Lung microvascular endothelial cell (primary cell): Measurements from ENCODE around the gene IRF1. TPM values are rescaled to one million over a fixed set of nuclear protein-coding genes. Genes with fewer than 3 reads are reported as not detected.

ENCODE experiments used
- DNase-seq, 2 donors: peaks; one replicate each; pipeline versions ENCODE4 v3.0.0 to v3.0.0-alpha.2; 2010; ENCODE audit warnings: low read depth in 2 of 2
- total RNA-seq: library from RNA; depleted of rRNA; stranded (reverse); fragments of >200 nt; gene quantifications from 2 replicates; pipeline ENCODE4 v1.2.1, GENCODE V29; 2014

The IRF1 gene
- total RNA-seq, 1 donor from 2014 or later = 16.1 TPM

DNA sequence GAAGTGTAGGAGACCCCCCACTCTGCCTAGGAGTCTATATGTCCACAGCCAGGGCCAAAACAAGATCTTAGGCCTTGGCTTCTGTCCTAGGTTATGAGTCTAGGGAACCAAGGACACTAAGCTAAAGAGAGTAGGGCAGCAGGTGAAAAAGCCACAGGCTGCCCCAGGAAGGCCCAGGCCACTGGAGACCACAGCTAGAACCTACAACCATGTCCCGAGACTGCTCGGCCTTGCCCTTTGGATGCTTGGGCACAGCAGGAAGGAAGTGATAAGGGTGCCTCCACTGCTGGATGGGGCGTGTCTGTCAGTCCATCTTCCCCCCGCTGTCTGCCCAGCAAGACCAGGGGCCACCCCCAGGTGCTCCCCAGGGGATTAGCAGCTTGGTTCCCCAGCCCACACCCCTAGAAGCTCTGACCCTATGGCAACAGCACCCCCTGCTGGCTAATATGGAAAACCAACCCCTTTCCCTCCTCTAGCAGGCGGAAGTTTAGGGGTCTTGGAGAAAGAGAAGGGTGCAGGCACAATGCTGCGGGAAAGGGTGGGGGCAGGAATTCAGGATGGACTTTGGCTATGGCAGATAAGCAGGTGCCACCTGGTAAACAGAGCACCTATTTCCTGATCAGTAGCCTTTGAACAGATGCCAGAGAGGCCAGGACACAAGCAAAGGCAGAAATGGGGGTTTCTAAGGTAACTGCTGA lies 10.5 kb upstream of the IRF1 start:
- DNase-seq = peak; percentile 69 to 80

DNA sequence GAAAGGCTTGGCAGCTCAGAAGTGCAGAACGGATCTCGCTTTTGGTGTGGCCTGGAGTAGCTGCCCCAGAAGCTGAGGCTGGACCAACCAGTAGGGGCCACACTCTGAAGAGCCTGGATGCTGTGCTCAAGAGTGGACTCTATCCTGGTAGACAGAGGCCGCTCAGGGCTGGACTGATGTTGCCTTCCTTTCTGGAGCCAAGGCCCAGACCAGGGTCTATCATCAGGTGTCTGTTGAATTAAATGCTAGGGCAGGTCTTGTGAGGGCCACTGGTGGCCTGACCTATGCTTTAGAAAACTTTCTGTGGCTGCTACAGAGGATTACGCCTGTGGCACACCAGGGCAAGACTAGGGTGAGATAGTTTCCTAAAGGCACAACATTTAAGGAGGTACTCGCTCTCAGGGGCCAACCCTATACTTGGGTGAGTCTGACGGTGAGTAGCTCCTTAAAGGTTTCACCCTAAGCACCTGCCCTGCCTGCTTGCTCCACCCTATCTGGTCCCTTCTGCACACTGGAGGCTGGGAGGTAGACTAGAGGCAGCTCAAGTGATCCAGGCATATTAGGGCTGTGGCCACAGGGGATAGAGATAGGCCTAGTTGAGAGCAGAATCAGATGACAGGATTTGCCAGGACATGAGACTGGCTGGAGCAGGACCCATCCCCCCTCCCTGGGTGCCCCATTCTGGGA lies 9.8 kb upstream of the IRF1 start:
- no peak for DNase-seq

DNA sequence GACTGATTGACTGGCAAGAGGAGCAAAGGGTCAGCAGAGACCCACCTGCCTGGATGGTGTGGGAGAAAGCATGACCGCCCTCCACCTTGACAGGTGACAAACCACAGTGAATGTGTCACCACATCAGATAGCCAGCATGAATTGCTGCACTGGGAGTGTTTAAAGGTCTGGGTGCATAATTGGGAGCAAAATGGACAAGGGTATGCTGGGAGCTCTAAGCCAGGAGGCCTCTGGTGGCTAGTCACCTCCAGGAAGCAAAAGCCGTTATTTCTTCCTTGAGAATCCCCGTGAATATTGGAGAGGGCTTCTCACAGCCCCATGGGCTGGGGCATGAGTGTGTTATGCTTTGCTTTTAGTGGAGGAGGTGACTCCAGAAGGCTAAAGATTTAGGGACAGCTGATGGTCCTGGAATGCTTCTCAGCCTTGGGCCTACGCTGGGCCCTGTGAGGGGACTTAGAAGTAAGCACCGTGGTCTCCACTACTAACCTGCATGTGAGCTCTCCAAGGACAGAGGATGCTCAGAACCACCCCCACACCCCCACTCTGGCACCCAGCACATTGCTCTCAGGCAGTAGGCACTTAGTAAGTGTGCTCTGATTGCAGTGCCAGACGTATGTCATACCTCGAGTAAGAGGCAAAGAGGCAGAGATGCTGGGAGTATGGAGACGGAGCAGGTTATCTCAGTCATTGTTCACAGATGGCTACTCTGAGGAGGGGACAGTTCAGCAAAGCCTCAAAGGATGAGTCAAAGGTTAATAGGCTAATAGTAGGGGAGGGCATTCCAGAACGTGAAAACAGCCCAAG lies 9.1 kb upstream of the IRF1 start:
- DNase-seq = peak in 1 of 2 donors; percentile 3

DNA sequence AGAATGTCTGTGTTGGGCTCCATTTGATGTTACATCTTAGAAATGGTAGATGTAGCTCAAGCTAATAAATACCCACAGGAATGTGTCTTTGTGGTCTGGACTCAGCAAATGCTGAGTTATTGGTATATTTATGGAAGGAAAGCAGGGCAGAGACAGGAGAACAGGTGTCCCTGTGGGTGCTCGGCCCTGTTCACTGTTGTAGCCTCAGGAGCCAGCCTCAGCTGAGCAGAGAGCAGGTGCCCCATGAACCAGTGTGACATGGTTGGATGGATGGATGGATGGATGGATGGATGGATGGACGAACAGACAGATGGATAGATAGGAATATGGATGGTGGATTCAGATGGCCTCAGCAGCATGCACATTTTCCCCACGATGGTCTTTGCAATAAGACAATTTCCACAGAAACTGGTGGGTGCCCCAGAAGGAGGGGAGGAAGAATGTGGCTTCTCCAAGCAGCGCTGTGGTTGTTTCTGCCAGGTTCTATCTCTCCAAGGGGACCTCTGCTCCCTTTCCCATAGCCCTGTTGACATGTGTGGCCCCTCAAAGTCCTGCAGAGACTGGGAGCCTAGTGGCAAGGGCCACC lies 8.2 kb upstream of the IRF1 start:
- DNase-seq = peak in 1 of 2 donors; percentile 0

DNA sequence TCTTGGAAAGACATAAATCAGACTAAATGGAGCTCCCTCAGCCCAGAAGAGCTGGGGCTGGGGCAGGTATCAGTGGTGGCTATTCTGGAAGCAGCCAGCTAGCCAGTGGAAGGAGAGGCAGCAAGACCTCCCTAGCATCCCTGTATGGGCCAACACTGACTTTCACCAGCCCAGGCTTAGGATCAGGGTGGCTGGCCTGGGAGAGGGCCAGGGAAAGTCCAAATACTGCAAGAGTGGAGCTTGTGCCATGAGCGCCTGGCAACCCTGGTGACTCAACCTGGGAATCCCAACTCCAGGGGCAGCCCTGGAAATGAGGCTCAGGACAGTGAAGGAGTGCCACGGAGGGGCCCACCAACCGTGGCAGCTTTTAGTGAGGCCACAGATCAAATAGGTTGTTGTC lies 7.6 kb upstream of the IRF1 start:
- peak; percentile 51 to 71 for DNase-seq

DNA sequence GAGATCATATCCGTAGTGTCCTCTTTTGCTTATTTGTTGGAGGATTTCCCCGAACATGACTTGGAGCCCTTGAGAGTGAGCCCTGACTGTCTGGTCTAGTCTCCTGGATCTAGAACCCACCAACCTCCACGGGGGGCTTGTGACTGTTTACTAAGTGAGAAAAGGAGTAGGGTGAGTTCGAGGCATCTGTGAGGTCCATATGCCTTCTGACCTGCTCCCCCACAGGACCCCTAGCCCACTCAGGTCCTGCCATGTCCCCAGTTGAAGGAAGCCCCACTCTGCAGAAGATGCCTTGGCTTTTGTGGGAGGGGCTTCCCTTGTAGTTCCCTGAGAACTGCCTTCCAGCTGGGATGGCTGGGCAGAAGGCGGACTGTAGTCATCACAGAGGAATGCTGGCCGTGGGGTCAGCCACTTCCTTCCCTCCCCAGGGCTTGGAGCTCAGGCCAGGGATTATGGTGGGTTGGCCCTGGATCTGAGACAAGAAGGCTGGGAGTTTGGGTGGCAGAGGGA lies 7.0 kb upstream of the IRF1 start:
- peak; percentile 58 to 96 for DNase-seq

DNA sequence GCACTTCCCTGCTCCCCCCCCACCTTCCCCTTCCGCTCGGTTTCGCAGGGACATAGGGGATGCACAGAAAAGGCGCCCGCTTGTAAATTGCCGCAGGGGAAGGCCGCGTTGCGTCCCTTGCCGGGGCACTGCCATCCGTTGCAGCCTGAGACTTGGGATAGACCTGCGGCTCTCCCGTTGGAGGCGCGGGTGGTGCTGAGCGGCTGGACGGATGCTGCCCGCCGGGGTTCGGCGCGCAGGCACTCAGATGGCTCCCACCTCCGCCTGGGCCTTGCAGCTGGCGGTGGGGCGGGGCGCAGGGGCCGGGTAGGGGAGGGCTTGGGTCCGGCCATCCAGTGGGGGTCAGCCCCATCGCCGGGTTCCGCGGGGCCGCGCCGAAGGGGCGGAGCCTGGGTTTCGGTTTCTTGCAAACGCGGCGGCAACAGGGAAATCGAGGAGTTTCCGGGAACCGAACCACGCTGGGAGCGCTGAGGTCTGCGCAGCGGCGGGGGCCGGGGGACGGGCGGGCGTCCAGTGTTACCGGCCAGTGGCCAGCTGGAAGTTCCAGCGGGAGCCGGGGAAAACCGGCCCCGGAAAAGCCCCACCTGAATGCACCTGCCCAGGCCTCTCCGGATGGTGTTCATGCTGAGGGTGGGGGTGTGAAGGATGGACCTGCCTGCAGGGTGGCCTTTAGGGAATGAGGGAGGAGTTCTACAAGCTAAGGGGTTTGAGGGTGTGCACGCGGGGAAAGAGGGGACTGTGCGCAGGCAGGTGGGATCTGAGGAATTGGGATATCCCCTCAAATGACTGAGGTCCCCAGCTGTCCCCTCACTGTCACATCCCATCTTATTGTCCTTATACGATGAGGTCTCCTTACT lies 6.3 kb upstream of the IRF1 start:
- peak; percentile 76 to 89 for DNase-seq

DNA sequence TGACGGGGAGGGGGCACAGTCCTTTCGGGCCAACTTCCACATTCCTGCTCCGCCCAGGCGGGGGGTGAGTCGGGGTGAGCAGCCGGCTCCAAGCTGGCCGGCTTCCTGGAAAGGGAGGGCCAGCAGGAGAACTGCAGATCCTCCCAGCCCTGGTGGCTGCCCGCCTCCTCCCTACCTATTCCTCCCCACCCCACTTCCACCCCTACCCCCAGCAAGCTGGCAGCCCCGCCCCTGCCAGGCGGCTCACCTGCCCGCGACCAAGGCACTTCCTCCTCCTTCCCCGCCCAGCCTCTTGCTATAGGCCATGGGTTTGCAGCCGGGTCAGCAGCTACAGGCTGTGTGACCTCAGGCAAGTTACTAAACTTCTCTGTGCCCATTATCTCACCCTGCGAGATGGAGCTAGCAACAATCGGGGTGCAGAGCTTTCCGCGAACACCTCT lies 5.6 kb upstream of the IRF1 start:
- DNase-seq = peak; percentile 65 to 75

DNA sequence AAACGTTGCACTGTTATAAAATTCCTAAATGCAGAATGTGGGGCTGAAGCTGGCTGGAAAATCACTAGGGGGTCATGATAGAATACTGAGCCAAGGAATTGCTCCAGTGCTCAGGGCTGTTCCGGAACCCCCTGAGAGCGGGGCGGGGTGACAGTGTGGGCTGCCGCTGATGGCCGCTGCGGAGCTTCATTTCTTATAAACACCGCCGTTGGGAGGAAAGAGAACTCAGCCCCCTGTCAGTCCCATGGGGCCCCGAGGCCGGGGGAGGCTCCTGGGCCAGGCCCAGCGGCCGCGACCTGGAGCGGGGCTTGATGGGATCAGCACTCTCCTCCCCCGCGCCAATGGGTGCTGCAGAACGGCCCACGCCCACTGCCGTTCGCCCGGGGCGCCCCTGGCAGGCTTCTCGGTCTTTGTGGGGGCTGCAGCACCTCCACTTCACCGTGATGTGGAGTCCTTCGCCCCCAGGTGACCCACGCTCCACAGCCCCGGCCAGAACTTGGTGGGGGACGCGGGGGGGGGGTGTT lies 5.2 kb upstream of the IRF1 start:
- DNase-seq = peak; percentile 49 to 65

DNA sequence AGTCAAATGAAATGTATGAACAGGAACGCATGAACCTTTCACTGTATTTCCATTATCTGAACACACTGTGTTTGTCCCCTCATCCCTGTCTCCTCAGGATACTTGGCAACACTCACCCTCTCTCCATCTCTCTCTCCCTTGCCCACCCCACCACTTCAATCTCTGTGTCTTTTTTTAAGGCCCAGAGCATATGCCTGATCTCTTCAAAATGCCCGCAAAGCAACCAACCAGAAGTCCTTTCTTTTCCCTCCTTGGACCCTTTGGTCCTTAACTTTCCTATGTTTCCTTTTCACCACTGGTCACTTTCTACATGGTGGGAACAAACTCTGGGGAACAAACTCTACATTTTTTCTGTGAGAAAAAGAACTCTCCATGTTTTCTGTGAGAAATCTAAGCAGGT lies 3.2 kb upstream of the IRF1 start:
- no peak for DNase-seq

DNA sequence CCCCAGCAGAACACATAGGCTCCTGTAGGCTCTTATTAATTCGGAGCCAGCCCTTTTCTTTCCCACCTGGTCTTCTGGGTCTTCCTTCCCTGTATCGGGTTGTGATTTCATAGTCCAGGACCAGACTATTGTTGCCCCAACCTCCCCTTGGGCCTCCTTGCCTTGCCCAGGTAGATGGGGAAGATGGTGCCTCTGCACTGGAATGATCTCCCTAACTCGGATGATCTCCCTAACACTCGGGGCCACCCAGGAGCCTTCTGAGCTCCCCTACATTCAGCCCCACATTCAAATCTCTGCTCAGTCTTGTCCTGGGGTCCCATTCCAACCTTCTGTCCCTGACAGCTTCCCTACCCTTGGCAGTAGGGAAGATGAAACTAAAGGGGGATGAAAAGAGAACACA lies 2.7 kb upstream of the IRF1 start:
- DNase-seq = no peak

DNA sequence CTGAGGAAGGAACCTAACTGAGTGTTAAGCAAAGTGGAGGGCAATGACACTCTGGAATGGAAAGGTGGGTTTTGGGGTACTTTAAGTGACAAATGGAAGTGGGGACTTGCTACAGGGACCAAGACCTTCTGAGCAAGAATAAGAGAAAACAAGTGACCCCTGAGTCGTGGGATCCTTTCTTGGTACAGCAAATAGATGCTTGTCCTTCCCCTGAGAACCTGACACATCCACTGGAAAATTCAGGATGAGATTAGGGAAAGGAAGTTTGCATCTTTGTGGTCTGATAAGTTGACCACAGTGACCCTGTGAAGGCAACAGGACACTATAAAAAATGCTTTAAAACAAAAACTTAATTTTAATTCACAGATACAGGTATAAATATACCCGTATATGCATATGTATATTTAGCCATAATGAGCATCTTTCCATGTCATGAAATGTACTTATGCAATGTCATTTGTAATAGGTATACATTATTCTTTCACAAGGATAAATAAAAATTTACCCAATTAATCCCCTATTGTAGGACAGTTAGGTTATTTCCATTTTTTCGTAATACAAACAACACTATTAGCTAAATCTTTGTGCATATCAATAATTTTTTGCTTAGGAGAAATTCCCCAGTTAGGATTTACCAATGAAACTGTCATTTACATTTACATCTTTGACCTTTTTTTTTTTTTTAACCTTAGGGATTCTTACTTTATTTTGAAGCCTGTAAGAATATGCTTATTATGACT lies 2.0 kb upstream of the IRF1 start:
- no peak for DNase-seq

DNA sequence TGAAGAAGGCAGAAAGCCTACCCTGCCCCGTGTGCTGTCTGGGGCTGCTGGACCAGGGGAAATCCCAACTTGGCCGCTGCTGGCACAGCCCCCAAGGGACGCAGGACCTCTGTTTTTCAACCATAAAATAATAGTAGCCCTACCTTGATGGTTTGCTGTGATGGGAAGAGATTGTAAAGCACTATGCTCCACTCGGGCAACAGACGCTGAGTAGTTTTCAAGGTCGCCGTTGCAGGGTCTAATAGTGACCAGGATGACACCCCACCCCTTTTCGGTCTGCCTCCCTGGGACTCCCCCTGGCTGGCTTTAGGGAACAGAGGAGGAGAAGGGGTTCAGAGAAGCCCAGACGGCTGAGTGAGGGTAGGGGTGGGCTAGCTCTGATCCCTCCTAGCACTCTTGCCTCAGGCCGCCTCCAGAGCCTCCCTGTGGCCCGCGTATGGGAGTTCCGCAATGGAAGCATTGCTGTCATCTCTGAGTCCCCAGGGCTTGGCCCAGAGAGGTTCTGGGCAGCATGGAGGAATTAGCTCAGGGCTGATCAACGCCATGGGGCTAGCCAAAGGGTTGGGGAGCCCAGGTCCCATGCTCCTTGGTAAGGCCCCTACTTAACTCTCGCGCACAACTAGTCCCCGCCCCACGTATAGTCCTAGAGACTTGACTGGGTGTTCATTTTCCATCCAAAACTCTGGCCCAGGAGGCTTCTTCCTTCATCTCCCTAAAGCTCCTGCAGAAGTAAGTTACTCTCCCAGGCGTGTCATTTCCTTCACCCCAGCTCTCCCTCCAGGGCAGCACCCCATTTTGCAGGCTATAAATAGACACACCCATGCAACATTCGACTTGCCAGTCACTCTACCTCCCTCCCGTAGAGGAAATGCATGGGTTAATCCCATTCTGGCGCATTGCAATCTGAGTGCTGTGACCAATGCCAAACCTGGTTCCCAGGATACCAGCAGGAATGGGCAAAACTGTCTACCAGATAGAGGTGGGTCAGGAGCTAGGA lies 1.1 kb upstream of the IRF1 start:
- no peak for DNase-seq

DNA sequence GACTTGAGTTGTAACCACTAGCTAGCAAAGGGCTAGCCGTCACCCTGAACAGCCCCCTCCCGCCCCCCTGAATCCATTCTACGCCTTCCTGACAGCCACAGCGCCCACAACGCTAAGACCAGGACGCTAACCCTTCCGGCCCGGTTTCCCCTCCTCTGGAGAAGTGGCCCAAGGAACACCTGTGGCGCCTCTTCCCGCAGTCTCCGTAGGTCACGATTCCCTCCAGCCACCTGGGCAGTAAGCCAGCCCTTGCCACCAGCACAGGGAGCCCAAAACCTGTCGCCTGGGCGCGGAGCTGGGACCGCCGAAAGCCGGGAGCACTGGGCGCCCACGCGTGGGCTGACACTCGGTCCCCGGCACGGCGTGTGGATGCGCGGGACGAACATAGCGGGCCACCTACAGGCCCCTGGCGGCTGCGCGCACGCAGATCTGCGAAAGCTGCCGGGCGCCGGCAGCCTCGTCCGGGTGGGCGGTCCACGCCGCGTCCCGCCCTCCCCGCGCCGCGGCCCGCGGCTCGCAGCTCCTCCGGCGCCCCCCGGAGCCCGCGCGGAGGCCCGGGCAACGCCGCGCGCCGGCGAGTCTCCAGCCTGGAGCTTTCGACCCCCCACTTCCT lies 596 bp downstream of the IRF1 start:
- peak; percentile 62 to 75 for DNase-seq

DNA sequence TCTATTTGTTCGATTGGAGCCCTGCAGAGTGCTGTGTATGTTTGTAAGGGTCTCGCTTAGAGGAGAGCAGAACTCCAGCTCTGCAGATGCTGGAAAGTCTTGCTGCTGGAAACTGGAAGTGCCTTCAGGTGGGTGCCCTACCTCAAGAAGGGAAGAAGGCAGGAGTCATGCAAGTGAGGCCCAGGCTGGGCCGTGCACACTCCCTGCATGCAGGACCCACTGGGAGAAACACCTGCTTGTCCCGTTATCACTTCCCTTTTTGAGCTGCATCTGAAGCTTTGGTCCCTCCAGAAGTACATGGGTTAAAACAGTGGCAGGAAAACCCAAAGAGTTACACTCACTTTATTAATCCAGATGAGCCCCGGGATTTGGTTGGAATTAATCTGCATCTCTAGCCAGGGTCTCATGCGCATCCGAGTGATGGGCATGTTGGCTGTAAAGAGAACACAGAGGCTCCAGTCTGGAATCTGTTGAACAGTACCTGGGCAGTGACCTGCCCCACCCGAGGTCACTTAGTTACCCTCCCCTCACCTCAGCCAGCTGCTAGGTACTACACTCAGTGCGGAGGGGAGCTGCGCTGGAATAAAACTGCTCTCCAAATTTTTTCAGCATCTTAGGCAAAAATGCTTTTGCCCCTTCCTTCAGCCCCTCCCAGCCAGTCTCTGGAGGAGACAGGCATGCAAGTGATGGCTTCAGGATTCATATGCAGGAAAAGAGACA lies 1.4 kb downstream of the IRF1 start:
- no peak for DNase-seq

DNA sequence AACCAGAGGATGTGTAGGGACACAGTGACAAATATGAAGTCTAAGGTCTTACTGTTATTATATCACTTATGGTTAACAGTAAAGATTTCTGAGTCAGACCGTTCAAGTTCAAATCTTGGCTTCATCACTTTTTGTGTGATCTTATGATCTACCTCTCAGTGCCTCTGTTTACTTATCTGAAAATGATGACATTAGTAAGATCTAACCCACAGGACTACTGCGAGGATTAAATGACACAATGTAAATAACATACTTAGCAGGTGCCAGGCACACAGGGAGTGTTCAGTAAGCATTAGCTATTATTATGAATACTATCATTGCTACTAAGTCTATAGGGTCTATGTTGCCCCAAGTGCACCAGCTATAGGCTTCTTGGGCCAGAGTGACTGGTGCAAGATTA lies 2.0 kb downstream of the IRF1 start:
- no peak for DNase-seq

DNA sequence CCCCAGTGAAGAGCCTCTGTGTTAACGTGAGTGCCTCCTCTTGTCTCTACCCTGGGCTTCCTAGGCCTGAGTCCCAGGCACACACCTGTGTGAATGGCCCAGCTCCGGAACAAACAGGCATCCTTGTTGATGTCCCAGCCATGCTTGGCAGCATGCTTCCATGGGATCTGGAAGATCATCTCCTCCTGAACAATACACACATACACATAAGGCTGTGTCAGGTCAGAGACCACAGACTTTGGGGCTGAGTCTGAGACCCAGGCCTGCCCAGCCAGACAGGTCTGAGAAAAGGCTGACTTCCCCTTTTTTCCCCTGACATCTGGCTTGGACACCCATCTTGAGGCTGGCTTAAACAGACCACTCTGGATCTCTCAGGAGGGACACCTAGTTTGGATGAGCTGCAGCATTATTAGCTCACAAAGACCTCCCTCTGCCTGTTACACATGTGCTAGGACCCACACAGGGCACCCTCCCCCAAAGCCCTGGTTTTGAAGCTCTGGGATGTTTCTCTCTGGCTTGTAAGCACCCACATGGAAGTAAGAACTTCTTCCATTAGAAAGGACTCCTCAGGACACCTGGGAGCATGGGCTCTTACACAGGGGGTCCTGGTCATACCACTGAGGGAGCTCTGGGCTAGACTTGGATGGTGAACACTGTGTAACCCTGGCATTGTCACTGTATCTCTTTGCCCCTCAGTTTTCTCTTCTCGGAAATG lies 2.6 kb downstream of the IRF1 start:
- no peak for DNase-seq
